Heart left ventricle (tissue), 16 donors: ENCODE measurements around the gene UBE2I. TPM values are rescaled to one million over a fixed set of nuclear protein-coding genes. Genes with fewer than 3 reads are reported as not detected.

Experiments
- ATAC-seq, 4 donors: fragments of 200-7000 bp; cut with Tn5 transposase; one replicate each; pipeline ENCODE4 v1.9.1; 2020 to 2022; ENCODE audit warnings: moderate library complexity in 4 of 4, mild to moderate bottlenecking in 3 of 4, moderate number of reproducible peaks in 1 of 4
- DNase-seq, 5 donors: peaks; one replicate each; pipeline ENCODE4 v3.0.0-alpha.2; 2020
- H3K27ac ChIP-seq, 12 donors: fragments of 200-600 bp; sonication (generic) in 4 of 12; one replicate each; pipeline versions ENCODE4 v1.5.0 to v1.8.0; 2016 to 2022; ENCODE audit warnings: mild to moderate bottlenecking in 2 of 12
- H3K27me3 ChIP-seq, 9 donors: fragments of 200-600 bp; sonication (generic) in 2 of 9; one replicate each; pipeline versions ENCODE4 v1.5.1 to v1.8.0; 2016 to 2022; ENCODE audit warnings: mild to moderate bottlenecking in 3 of 9
- H3K36me3 ChIP-seq, 9 donors: fragments of 200-600 bp; sonication (generic) in 2 of 9; one replicate each; pipeline versions ENCODE4 v1.5.0 to v1.8.0; 2018 to 2022; ENCODE audit warnings: mild to moderate bottlenecking in 2 of 9
- H3K4me1 ChIP-seq, 12 donors: fragments of 200-600 bp; sonication (generic) in 4 of 12; one replicate each; pipeline versions ENCODE4 v1.5.0 to v1.8.0; 2016 to 2022; ENCODE audit warnings: mild to moderate bottlenecking in 3 of 12
- H3K4me3 ChIP-seq, 12 donors: fragments of 200-600 bp; sonication (generic) in 4 of 12; one replicate each; pipeline versions ENCODE4 v1.5.0 to v1.8.0; 2017 to 2022; ENCODE audit warnings: mild to moderate bottlenecking in 9 of 12, moderate library complexity in 4 of 12
- H3K9me3 ChIP-seq, 12 donors: fragments of 200-600 bp; sonication (generic) in 4 of 12; one replicate each; pipeline versions ENCODE4 v1.5.0 to v1.8.0; 2016 to 2022; ENCODE audit warnings: mild to moderate bottlenecking in 1 of 12
- POLR2A ChIP-seq, 2 donors: fragments of 450-650 bp; IDR thresholded peaks; one replicate each; pipeline ENCODE4 v1.6.1; 2017; ENCODE audit warnings: antibody characterized with exemption in 2 of 2, mild to moderate bottlenecking in 2 of 2, moderate library complexity in 2 of 2
- WGBS, 4 donors: extraction: QIAGEN DNeasy Blood & Tissue Kit in 2 of 4; methylation state at CpG; one replicate each; pipeline versions ENCODE4 v1.1.5 to v1.1.7; 2013 to 2018; 5-methylcytosine and 5-hydroxymethylcytosine counted together
- intact Hi-C, 10 donors: fragments of 100-400 bp; cut with DNase I; formaldehyde crosslinking; loops; one replicate each; pipeline versions ENCODE4 v1.11.1 to v1.14.2; 2022
- polyA plus RNA-seq, 2 donors: library from polyadenylated mRNA; stranded (reverse); fragments of 200-250 nt; gene quantifications; one replicate each; pipeline ENCODE4 v1.2.3, GENCODE V29; 2013
- total RNA-seq, 9 donors: library from RNA; depleted of rRNA in 2 of 9; stranded (reverse); fragments of >200 nt in 2 of 9; fragmentation: NEBNext Ultra II Directional in 3 of 9; extraction: Animal tissue kit (Norgen Biotek cat#: 25700) in 3 of 9; gene quantifications; one replicate each; pipeline versions ENCODE4 v1.1.0 to v1.2.4, GENCODE V29; 2016 to 2023
- TF ChIP-seq, protein P1 (sequence below), 12 donors: fragments of 200-600 bp; sonication (generic) in 4 of 12; IDR thresholded peaks; one replicate each; pipeline versions ENCODE4 v1.5.0 to v1.8.0; 2018 to 2022; ENCODE audit warnings: antibody characterized with exemption in 12 of 12, mild to moderate bottlenecking in 5 of 12
- donor health status: ischemic (EF 13 %, LVEDD 7.1; RV severe dilation, severe dysfunction).
- donor health status: healthy with polysubstance abuse.
- donor health status: DM: no; HTN: yes; CAD: no.
- donor health status: DM: no; HTN: no; CAD: no.
- donor health status: ischemic (EF 25% LVEDD 6.9; RV normal size, moderate dysfunction).
- donor health status: ischemic (EF 25% LVEDD 5.7; RV mildly dilated, moderate dysfunction).
- donor health status: healthy.
- donor health status: DM: yes; HTN: yes; CAD: no.
- donor health status: ischemic (EF 35%, LVEDD 5.7; RV mildly dilated, moderate dysfunction).
- donor health status: nonischemic (EF 11% LVEDD 7.7; RV severe dilation, severe dysfunction).
- donor health status: DM: yes; HTN: yes; CAD: no.
- donor health status: PGD.
- donor health status: ischemic (EF 29% LVEDD 5.4; RV normal size, mild dysfunction).
- donor health status: nonischemic (EF 23%, LVEDD 6.1; RV moderate dilation, normal function).

Gene UBE2I
- total and polyA plus RNA-seq, 11 donors = 59.3 to 105 (median 82.5) TPM

DNA sequence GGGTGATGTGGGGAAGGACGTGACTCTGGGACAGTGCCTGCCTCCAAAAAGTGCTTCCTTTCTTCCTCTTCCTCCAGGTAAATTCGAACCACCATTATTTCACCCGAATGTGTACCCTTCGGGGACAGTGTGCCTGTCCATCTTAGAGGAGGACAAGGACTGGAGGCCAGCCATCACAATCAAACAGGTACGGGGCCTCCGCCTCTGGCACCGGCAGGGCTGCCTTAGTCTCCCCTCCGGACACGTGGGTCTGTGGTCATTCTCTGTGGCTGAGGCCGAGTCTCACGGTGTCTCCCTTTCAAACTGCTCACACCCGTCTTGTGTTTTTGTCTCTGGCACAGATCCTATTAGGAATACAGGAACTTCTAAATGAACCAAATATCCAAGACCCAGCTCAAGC is 10.7 kb downstream of the UBE2I start:
- WGBS, 4 donors = 79 to 84% (median 84%) methylated on average over 12 of the region's 12 CpGs
- Histone ChIP-seq H3K4me3 (no peak overlapping the region), H3K9me3 (no peaks in the 10 kb centered on the region), H3K36me3 (peaks cover 8 to 99% (median 96%) of the 10 kb centered on the region in 9 donors), H3K27me3 (no peaks in the 10 kb centered on the region), H3K27ac (no peak overlapping the region), H3K4me1 (no peaks in the 10 kb centered on the region)
- DNase-seq (no peak), ATAC-seq (no peak)
- intact Hi-C loops = no loop called here
- TF ChIP-seq, protein P1, sequence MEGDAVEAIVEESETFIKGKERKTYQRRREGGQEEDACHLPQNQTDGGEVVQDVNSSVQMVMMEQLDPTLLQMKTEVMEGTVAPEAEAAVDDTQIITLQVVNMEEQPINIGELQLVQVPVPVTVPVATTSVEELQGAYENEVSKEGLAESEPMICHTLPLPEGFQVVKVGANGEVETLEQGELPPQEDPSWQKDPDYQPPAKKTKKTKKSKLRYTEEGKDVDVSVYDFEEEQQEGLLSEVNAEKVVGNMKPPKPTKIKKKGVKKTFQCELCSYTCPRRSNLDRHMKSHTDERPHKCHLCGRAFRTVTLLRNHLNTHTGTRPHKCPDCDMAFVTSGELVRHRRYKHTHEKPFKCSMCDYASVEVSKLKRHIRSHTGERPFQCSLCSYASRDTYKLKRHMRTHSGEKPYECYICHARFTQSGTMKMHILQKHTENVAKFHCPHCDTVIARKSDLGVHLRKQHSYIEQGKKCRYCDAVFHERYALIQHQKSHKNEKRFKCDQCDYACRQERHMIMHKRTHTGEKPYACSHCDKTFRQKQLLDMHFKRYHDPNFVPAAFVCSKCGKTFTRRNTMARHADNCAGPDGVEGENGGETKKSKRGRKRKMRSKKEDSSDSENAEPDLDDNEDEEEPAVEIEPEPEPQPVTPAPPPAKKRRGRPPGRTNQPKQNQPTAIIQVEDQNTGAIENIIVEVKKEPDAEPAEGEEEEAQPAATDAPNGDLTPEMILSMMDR (IDR thresholded peaks at IDR 0.05) = no peak
- TF ChIP-seq POLR2A (IDR thresholded peaks at IDR 0.05) = no peak

DNA sequence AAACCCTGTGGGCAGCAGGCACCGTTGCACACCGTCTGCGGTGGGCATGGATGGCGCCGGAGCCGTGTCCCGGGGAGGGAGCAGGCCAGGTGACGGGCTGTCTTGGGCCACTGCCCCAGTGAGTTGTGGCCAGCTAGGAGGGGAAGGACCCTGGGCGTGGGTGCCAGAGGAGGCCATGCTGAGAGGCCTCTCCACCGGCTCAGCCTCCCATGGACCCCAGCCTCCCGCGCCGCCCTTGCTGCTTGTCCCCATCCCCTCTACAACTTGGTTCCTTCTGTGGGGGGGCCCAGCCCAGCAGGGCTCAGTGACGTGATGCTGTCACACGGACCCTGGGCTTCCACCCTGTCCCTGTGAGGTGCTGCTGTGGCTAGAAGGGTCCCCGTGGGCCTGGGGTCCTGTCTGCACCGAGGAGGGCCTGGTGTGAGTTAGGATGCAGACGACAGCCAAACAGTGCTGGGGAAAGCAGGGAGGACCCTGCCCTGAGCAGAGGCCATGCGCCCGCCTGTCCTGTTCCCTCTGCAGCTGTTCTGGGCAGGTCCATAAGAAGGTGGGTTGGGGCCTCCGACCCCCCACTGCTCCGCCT is 11.3 kb downstream of the UBE2I start:
- peaks cover 0 to 5% (median 0%) of the 10 kb centered on the region in 12 donors for H3K4me1 ChIP-seq
- DNase-seq = no peak
- ATAC-seq = peak in 2 of 4 donors; percentile 5 to 9
- no peak overlapping the region for H3K4me3 ChIP-seq
- no peak overlapping the region for H3K27ac ChIP-seq
- 85 to 90% (median 88%) methylated on average over 18 to 22 of the region's 22 CpGs for WGBS, 4 donors
- TF ChIP-seq POLR2A (IDR thresholded peaks at IDR 0.05) = no peak
- TF ChIP-seq, protein P1 (IDR thresholded peaks at IDR 0.05) = no peak
- intact Hi-C loops = no loop called here
- no peaks in the 10 kb centered on the region for H3K27me3 ChIP-seq
- H3K36me3 ChIP-seq = peaks cover 8 to 99% (median 94%) of the 10 kb centered on the region in 9 donors
- H3K9me3 ChIP-seq = no peaks in the 10 kb centered on the region

DNA sequence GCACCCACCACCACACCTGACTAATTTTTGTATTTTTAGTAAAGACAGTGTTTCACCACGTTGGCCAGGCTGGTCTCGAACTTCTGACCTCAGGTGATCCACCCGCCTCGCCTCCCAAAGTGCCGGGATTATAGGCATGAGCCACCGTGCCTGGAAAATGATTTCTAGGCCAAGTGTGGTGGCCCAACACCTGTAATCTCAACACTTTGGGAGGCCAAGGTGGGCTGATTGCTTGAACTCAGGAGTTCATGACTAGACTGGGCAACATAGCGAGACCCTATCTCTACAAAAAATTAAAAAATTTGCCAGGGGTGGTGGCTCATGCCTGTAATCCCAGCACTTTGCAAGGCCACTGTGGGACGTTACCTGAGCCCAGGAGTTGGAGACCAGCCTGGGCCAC is 13.0 kb downstream of the UBE2I start:
- TF ChIP-seq, protein P1 (IDR thresholded peaks at IDR 0.05) = no peak
- TF ChIP-seq POLR2A (IDR thresholded peaks at IDR 0.05) = no peak
- DNase-seq (no peak), ATAC-seq (no peak)
- Histone ChIP-seq H3K27ac (no peak overlapping the region), H3K9me3 (no peaks in the 10 kb centered on the region), H3K27me3 (no peaks in the 10 kb centered on the region), H3K4me1 (peaks cover 0 to 21% (median 0%) of the 10 kb centered on the region in 12 donors), H3K4me3 (no peak overlapping the region), H3K36me3 (peaks cover 8 to 84% (median 78%) of the 10 kb centered on the region in 9 donors)
- 91 to 96% (median 96%) methylated on average over 8 of the region's 8 CpGs for WGBS, 4 donors
- intact Hi-C loops = no loop called here

DNA sequence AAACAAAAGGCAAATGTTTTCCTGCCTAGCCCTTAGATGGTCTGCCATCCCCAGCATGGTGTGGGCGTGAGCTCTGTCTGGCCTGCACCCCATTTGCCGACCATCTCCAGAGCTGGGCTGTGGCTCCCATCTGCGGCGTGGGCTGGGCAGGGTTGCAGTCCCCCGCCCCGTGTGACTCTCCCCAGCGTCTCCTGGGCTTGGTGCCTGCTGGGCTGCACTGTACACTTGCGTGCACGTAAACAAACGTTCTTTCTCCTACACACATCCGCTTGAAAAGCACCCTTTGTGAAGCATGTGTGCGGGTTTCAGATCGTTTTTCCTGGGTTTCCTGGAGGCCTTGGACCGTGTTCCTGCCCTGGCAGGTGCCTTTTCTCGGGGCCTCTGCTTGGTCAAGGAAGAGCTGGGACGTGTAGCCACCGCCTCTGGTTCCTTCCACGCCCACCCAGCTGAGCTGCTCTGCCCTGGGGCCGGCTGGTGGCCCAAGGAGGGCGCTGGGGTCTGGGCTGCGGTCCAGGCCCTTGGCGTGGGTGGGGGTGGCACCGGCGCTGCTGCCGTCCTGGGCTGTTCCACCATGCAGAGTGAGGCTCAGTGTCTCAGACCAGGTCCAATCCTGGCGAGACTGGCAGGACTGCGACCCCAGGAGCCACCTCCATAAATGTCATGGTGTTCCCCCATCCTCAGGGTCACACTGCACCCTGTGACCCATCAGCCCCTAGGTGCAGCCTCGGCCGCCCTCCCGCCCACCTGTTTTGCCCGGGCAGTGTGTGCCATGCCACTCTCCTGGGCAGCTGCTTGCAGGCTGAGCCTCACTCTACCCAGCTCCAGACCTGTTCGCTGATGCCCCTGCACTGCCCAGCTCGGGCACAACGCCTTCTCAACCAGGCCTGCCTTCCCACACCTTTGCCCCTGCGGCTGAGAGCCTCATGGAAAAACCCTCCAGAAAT is 14.1 kb downstream of the UBE2I start:
- peaks cover 5 to 73% (median 66%) of the 10 kb centered on the region in 9 donors for H3K36me3 ChIP-seq

More for the DNA sequence above, 14.1 kb downstream of the UBE2I start:
- H3K27me3 ChIP-seq = no peaks in the 10 kb centered on the region
- intact Hi-C loops = no loop called here
- TF ChIP-seq, protein P1 (IDR thresholded peaks at IDR 0.05) = no peak
- TF ChIP-seq POLR2A (IDR thresholded peaks at IDR 0.05) = no peak
- ATAC-seq = no peak
- WGBS, 4 donors = 78 to 85% (median 84%) methylated on average over 28 to 35 of the region's 35 CpGs
- H3K9me3 ChIP-seq = no peaks in the 10 kb centered on the region
- DNase-seq = no peak
- no peak overlapping the region for H3K4me3 ChIP-seq
- H3K27ac ChIP-seq = no peak overlapping the region
- peaks cover 0 to 23% (median 0%) of the 10 kb centered on the region in 12 donors for H3K4me1 ChIP-seq
